GM12891 (cell line): ENCODE results near the gene SLCO3A1.

Experiments used
- POLR2A ChIP-seq: IDR thresholded peaks from 2 replicates; pipeline ENCODE4 v1.6.1; 2011; ENCODE audit warnings: low read depth, low read length, control low read depth
- POLR2AphosphoS5 ChIP-seq: IDR thresholded peaks from 2 replicates; pipeline ENCODE4 v1.6.1; 2011; ENCODE audit warnings: low read depth, low read length, control low read depth

DNA sequence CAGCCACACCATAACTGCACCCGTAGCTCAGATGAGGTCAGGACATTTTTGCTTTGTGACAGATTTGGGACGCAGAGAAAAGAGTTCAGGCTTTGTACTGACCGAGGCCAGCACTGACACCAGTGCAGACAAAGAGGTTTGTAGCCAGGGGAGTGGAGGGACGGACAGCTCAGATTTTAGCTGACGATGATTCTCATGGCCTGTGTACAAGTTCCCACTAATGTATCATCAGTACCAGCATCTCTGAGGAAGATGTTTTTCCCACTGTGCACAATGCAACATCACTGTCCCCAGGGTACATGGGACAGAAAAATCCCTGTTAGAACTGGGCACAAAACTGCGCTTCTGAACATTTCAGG is 112.7 kb downstream of the SLCO3A1 start:
- TF ChIP-seq POLR2AphosphoS5 (no peak), POLR2A (no peak)
